VCaP (cell line): ENCODE results near the gene OPA3.

Source experiments
- H3K27ac ChIP-seq: fragments of 450-650 bp; 2 replicates; pipeline ENCODE4 v1.5.1; 2017
- TF ChIP-seq, protein P1 (sequence below): fragments of 450-650 bp; conservative IDR thresholded peaks from 2 replicates; pipeline ENCODE4 v1.5.1; 2017; ENCODE audit warnings: mild to moderate bottlenecking, moderate library complexity

Gene OPA3

DNA sequence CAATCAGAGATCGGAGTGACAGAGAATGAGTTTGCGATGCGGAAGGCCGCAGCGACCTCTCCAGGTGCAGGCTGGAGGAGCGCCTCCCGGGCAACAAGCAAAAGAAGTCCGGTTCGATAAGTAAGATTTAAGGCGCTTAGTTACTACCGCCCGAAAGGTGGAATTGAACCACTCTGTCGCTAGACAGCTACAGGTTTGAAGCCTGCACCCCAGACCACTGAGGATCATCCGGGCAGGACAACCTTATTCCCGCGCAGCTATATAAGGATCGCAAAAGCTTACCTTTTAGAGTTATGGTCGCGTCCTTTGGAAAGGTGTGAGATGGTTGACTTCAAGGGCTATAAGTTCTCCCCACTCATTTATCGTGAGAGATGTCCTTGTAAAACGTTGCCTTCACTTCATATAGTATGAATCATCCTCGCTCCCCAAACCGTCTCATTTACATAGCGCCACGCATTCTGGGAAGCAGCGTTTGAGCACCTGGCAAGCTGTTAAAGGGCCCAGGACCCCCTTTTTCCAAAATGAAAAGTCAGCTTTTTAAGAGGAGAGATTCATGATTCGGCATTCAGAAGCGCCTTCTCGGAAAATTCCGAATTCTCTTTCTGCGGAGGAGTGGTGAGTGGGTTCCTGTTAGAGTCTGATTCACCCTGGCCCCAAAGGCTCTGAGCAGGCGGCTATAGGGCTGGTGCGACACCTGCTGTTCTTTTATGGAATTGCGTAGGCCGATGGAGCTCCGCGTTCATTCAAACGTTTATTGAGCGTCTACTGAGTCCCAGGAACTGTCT is 106.0 kb downstream of the OPA3 start:
- H3K27ac ChIP-seq: peak overlapping the region; percentile 98
- TF ChIP-seq, protein P1, sequence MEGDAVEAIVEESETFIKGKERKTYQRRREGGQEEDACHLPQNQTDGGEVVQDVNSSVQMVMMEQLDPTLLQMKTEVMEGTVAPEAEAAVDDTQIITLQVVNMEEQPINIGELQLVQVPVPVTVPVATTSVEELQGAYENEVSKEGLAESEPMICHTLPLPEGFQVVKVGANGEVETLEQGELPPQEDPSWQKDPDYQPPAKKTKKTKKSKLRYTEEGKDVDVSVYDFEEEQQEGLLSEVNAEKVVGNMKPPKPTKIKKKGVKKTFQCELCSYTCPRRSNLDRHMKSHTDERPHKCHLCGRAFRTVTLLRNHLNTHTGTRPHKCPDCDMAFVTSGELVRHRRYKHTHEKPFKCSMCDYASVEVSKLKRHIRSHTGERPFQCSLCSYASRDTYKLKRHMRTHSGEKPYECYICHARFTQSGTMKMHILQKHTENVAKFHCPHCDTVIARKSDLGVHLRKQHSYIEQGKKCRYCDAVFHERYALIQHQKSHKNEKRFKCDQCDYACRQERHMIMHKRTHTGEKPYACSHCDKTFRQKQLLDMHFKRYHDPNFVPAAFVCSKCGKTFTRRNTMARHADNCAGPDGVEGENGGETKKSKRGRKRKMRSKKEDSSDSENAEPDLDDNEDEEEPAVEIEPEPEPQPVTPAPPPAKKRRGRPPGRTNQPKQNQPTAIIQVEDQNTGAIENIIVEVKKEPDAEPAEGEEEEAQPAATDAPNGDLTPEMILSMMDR: peak; percentile 96

DNA sequence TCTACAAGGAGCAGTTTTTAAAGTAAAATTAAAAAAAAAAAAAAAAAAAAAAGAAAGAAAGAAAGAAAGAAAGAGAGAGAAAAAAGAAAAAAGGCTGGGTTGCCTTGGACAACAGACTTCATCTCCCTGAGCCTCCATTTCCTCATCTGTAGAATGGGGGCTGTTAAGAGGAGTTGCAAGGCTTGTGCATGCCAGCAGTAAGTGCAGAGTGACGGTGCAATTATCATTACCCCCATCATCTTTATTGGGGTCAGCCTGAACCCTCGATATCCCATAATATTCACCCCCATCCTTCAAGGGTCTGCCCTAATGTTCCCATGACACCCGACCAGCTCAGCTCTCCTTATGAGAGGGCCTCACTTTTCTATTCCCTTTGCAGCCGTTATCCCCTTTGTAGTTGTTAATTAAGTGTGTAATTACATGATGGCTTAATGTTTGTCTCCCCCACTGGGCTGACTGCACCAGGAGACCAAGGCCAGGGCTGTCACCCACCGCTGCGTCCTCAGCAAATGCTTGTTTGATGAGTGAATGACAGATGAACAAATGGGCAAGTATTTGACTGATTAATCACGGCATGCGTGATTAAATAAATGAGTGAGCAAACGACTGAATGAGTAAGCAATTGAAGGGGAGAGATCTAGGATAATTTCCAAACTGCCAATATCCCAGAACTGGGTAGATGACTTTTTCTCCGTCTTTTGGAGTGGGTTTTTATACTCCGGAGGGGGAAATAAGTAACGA is 106.7 kb downstream of the OPA3 start:
- TF ChIP-seq, protein P1: no peak
- H3K27ac ChIP-seq: peak overlapping the region; percentile 98
